KBM-7 (cell line): ENCODE results near the gene GUCD1.
"Not testable (repeated sequence)": the region's sequence is repeated elsewhere in the genome, so short reads cannot be mapped to it uniquely, and the experiment has no call there.

Experiments used
- DNase-seq: peaks from one replicate; pipeline ENCODE4 v3.0.0-alpha.2; 2015
- in situ Hi-C: fragments of 300-500 bp; cut with MboI; formaldehyde crosslinking; loops from 2 replicates; pipeline ENCODE4 v1.14.3; 2020; ENCODE audit warnings: low sequenced_read_pairs, low pct_unique_long_range_greater_than_20kb, mixed read lengths

Gene GUCD1

DNA sequence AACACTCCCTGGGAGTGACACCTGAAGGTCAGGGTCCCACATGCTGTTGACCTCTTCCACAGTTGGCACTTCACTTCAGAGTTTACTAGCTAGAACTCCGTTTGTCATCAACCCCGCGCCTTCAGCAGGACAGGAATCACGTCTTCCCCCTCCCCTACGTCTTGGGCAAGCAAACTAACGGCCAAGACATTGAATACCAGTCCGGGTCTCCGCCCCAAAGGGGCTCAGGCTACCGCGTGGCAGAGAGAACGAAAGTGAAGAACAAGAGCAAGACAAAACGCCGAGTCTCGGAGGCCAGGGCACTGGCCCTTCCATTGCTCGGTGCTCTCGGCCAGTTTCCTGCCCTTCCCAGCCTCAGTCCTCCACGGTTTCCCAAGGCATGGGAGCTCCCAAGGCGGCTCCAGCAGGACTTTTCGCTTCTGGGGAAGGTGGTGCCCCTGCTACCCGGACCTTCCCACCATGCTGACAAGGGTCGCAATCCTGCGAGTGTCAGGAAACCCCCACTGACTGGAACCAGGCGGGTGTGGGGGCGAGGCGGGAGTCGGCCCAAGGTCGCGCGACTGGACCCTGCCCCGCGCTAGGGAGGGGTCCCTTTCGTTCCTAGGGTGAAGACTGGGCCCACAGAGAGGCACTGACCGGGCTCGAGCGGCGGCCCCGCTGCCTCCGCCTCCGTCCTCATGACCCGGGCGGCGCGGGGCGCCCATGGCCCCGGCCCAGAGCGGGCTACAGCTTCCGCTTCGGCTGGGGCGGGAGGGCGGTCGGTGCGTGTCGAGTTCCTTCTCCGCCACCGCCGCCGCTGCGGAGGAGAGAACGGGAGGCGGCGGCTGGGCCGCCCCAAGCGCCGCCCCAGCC is at the start of gene GUCD1:
TSS of gene GUCD1 (minus strand) at position 826 of the 852 bp plus-strand sequence. CDS start at position 679, 147 bp downstream.
- in situ Hi-C loops = no loop called here
- DNase-seq = peak; percentile 55

- in situ Hi-C loops = not testable (repeated sequence)
- DNase-seq = peak; percentile 89
Measured at GRCh38 chr22:24603770-24604629, 49.1 kb upstream of the GUCD1 start.

- in situ Hi-C loops = not testable (repeated sequence)
- peak; percentile 52 for DNase-seq
Measured at GRCh38 chr22:24602847-24603769, 48.2 kb upstream of the GUCD1 start, which contains the start of gene GGT1. Gene GGT1 (plus strand): TSS chr22:24603193. CDS start chr22:24611082, 7,889 bp downstream.

GRCh38 chr22:24602105-24602749 is 47.3 kb upstream of the GUCD1 start:
- in situ Hi-C loops, DNase-seq: not testable (repeated sequence)

DNA sequence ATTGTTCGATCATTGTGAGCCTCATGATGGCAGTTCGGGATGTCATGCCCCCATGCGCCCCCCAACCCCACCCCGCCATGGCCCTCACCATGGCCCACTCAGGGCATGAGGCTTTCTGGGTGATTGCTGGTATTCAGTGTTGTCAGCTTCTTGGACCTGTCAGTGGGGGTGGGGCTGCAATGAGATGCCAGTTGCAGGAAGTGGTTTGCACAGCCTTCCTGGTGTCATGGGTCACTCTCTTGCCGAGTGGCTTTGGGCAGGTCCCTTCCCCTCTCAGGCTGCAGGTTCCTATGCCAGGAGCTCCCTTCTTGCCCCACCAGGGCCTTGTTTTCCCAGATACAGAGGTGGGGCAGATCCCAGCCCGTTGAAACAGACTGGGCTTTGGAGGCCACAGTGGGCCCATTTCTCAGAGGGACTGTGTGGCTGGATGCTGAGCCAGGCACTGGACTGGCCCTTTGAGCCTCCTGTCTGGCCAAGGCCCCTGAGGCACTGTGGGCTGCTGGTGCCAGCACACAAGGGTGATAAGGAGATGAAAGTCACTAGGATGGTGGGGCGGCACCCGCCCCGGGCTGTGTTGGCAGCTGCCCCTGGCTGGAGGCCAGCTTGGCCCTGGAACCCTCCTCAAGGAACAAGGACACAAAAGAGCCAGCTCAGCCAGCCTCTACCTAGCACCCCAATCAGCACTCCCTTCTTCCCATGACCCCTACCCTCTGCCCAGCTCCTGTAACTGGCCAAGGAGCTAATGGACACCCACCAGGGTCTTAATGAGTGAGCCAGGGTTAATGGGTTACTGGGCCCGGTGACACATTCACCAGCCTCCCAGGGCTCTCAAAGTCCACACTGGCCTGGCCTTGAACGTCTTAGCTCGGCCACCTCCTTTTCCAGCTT is 46.5 kb upstream of the GUCD1 start:
- in situ Hi-C loops = no loop called here
- peak; percentile 43 for DNase-seq

- in situ Hi-C loops, DNase-seq: not testable (repeated sequence)
Measured at GRCh38 chr22:24599958-24600715, 45.2 kb upstream of the GUCD1 start.

- no peak for DNase-seq
- in situ Hi-C loops = no loop called here
Measured at GRCh38 chr22:24599514-24599913, 44.6 kb upstream of the GUCD1 start.

DNA sequence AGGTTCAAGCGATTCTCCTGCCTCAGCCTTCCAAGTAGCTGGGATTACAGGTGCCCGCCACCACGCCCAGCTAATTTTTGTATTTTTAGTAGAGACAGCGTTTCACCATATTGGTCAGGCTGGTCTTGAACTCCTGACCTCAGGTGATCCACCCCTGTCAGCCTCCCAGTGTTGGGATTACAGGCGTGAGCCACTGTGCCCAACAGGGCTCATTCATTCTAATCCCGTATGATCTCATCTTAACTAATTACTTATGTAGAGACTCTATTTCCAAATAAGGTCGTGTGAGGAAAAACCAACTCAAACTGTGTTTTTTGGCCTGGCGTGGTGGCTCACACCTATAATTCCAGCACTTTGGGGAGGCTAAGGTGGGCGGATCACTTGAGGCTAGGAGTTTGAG is 42.1 kb upstream of the GUCD1 start:
- in situ Hi-C loops, DNase-seq: not testable (repeated sequence)

GRCh38 chr22:24595863-24596262 is 40.9 kb upstream of the GUCD1 start:
- in situ Hi-C loops = no loop called here
- no peak for DNase-seq

- DNase-seq = no peak
- in situ Hi-C loops = no loop called here
Measured at GRCh38 chr22:24595228-24595627, 40.3 kb upstream of the GUCD1 start.

- no peak for DNase-seq
- in situ Hi-C loops = no loop called here
Measured at GRCh38 chr22:24594569-24595120, 39.7 kb upstream of the GUCD1 start.

DNA sequence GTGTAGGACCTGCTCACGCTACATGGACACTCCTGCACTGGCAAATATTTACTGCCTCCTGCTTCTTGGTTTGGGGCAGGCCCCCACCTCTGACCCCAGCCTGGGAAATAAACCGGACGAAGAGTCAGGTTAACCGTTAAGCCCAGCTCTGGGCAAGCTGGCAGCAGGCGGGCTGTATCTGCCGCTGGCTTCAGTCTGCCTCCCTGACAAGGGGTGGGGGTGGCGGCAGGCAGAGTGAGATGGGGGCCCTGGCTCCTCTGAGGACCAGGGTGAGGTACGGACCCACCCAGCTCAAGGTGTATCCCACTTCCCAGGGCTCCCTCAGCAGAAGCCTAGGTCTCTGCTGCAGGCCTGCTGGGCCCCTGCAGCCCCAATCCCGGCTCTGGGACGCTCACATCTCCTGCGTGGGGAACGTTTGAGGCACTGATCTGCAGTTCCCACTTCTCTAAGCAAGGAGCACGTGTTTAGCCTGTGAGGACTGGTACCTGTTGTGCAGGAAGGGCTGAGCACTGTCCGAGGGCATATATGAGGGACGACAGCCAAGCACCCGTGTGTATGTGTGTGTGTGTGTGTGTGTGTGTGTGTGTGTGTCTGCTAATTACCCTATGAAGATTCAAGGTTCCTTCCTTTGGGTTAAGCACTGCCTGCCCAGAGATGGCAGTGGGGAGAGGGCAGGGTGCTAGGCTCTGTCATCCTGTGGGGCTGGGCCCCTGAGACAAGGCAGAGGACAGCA is 39.1 kb upstream of the GUCD1 start:
- in situ Hi-C loops = no loop called here
- no peak for DNase-seq

GRCh38 chr22:24593559-24593835 is 38.6 kb upstream of the GUCD1 start:
- in situ Hi-C loops, DNase-seq: not testable (repeated sequence)

GRCh38 chr22:24592851-24593558 is 38.1 kb upstream of the GUCD1 start, which contains the start of gene LRRC75B:
Gene LRRC75B (minus strand): TSS chr22:24593073. CDS start chr22:24593039, 34 bp downstream.
- in situ Hi-C loops = no loop called here
- peak; percentile 76 for DNase-seq

DNA sequence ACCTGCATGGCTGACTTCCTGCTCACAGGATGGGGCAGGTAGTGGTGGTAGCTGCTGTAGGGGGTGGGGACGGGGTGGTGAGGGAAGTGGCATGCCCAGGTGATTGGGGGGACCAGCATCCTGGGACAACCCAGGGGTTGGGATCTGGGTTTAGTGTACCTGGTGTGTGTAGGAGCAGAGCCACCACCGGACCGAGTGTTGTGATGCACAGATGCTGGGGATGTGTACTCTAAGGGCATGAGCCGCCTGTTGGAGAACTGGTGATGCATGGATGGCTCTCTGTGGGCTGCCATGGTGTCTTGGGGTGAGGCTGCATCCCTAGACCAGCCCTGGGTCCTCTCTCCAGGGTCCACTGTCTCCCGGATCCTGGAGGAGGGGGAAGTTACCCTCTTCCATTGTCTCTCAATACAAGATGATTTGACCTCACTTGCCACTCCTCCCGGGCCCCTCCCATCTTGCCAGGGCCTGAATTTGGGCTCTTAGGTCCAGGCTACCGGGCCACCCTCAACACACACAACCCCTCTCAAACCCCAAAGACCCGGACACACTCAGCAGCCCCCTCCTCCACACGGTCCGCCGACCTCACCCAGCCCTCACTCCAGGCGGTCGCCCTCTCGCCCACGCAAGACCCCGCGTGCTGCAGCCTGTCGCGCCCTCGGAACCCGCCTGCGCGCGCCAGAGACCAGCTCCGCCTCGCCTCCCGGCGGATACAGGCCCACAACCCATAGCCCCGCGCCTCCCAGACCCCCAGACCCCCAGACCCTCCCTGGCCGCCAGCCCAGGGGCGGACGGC is 37.3 kb upstream of the GUCD1 start:
- DNase-seq = peak; percentile 30
- in situ Hi-C loops = no loop called here
